ENCODE data around the gene CITED1.

Gene CITED1

DNA sequence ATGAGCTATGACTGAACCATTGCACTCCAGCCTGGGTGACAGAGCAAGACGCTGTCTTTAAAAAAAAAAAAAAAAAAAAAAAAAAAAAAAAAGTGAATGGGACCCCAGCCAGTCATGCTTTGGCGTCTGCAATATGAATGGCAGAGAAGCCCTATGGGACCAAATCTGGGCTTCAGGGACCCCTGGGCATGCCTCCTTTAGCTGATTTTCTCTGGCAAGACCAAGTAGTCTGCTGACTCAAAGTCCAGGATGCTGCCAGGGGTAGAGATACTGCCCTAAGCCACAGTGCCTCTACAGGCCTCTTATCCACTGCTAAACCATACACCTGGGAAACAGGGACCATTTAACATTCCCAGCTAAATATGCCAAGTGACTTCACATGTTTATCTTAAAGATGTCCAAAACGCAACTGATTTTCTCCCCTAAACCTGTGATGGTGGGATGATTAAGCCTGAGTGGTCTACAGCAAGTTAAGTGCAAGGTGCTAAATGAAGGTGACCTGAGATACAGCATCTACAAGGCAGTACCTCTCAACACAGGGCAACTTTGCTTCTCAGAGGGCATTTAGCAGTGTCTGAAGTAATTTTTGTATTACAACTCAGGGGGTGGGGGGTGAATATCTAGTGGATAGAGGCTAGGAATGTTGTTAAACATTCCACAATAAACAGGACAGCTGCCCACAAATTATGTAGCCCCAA is 34.5 kb downstream of the CITED1 start:
- no peak overlapping the region for H2AFZ ChIP-seq (ENCODE audit: low read length)
- peaks cover 60% of the 10 kb centered on the region for H4K20me1 ChIP-seq (ENCODE audit: insufficient read depth, low read length, poor library complexity, severe bottlenecking)
- TF ChIP-seq EZH2phosphoT487 (IDR thresholded peaks at IDR 0.05; ENCODE audit: borderline replicate concordance) (no peak), CTCF (conservative IDR thresholded peaks at IDR 0.05; ENCODE audit: low read length) (no peak)
- peaks cover 27% of the 10 kb centered on the region for H3K4me1 ChIP-seq (ENCODE audit: insufficient read depth, low read length, poor library complexity, severe bottlenecking)
- peaks cover 66% of the 10 kb centered on the region; the same call in 1 of the 2 replicates for H3K36me3 ChIP-seq (ENCODE audit: insufficient read depth, low read length)
- peak overlapping the region; percentile 96 for H3K4me2 ChIP-seq (ENCODE audit: low read depth, low read length, poor library complexity, severe bottlenecking)
- H3K4me3 ChIP-seq (ENCODE audit: low read length, poor library complexity, severe bottlenecking) = peak overlapping the region; percentile 35
- H3K27me3 ChIP-seq (ENCODE audit: insufficient read depth, low read length, poor library complexity, severe bottlenecking) = no peaks in the 10 kb centered on the region
- H3K9ac ChIP-seq (ENCODE audit: low read depth, low read length, poor library complexity, severe bottlenecking) = no peak overlapping the region
- no peaks in the 10 kb centered on the region; the same call in 1 of the 2 replicates for H3F3A ChIP-seq (ENCODE audit: low read depth)
- no peaks in the 10 kb centered on the region for H3K9me3 ChIP-seq (ENCODE audit: insufficient read depth, low read depth, low read length)
- no peaks in the 10 kb centered on the region for H3K9me2 ChIP-seq (replicated peaks; ENCODE audit: low read depth, low read length)
- peaks cover 55% of the 10 kb centered on the region for H3K79me2 ChIP-seq (ENCODE audit: insufficient read depth, low read length)

DNA sequence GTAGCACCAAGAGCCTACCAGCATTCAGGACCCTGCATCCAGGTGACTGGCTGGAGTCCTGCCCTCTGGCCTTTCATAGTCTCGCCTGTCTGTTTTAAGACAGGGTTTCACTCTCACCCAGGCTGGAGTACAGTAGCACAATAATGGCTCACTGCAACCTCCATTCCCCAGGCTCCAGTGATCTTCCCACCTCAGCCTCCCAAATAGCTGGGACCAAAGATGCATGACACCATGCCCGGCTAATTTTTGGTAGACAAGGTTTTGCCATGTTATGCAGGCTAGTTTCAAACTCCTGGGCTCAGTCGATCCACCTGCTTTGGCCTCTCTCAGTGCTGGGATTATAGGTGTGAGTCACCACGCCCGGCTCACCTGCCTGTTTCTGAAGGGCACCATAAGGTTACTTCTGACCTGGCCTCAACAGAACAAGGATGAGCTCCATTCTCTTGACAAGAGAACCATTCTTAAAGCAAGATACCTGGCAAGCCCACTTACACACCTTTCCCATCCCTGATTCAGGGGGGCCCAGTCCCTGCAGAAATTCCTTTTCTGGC is 35.3 kb downstream of the CITED1 start:
- no peaks in the 10 kb centered on the region for H3K27me3 ChIP-seq (ENCODE audit: insufficient read depth, low read length, poor library complexity, severe bottlenecking)
- no peak overlapping the region for H2AFZ ChIP-seq (ENCODE audit: low read length)
- peaks cover 64% of the 10 kb centered on the region; the same call in 1 of the 2 replicates for H3K36me3 ChIP-seq (ENCODE audit: insufficient read depth, low read length)
- peaks cover 23% of the 10 kb centered on the region for H3K4me1 ChIP-seq (ENCODE audit: insufficient read depth, low read length, poor library complexity, severe bottlenecking)
- H3K9ac ChIP-seq (ENCODE audit: low read depth, low read length, poor library complexity, severe bottlenecking) = no peak overlapping the region
- no peak overlapping the region for H3K4me3 ChIP-seq (ENCODE audit: low read length, poor library complexity, severe bottlenecking)
- H4K20me1 ChIP-seq (ENCODE audit: insufficient read depth, low read length, poor library complexity, severe bottlenecking) = peaks cover 52% of the 10 kb centered on the region
- no peaks in the 10 kb centered on the region for H3K9me2 ChIP-seq (replicated peaks; ENCODE audit: low read depth, low read length)
- H3K9me3 ChIP-seq (ENCODE audit: insufficient read depth, low read depth, low read length) = no peaks in the 10 kb centered on the region
- TF ChIP-seq EZH2phosphoT487 (IDR thresholded peaks at IDR 0.05; ENCODE audit: borderline replicate concordance) (no peak), CTCF (conservative IDR thresholded peaks at IDR 0.05; ENCODE audit: low read length) (no peak)
- no peaks in the 10 kb centered on the region; the same call in 1 of the 2 replicates for H3F3A ChIP-seq (ENCODE audit: low read depth)
- H3K4me2 ChIP-seq (ENCODE audit: low read depth, low read length, poor library complexity, severe bottlenecking) = peak overlapping the region; percentile 40
- peaks cover 46% of the 10 kb centered on the region for H3K79me2 ChIP-seq (ENCODE audit: insufficient read depth, low read length)

GRCh38 chrX:72269671-72270251 is 36.0 kb downstream of the CITED1 start:
- Histone ChIP-seq H3K4me3 (ENCODE audit: low read length, poor library complexity, severe bottlenecking) (no peak overlapping the region), H3F3A (ENCODE audit: low read depth) (no peaks in the 10 kb centered on the region; the same call in 1 of the 2 replicates), H3K9ac (ENCODE audit: low read depth, low read length, poor library complexity, severe bottlenecking) (no peak overlapping the region), H3K9me2 (replicated peaks; ENCODE audit: low read depth, low read length) (no peaks in the 10 kb centered on the region), H3K36me3 (ENCODE audit: insufficient read depth, low read length) (peaks cover 57% of the 10 kb centered on the region; the same call in 1 of the 2 replicates), H3K79me2 (ENCODE audit: insufficient read depth, low read length) (peaks cover 40% of the 10 kb centered on the region), H3K4me1 (ENCODE audit: insufficient read depth, low read length, poor library complexity, severe bottlenecking) (peaks cover 23% of the 10 kb centered on the region), H3K9me3 (ENCODE audit: insufficient read depth, low read depth, low read length) (no peaks in the 10 kb centered on the region), H3K4me2 (ENCODE audit: low read depth, low read length, poor library complexity, severe bottlenecking) (peak overlapping the region; percentile 40), H4K20me1 (ENCODE audit: insufficient read depth, low read length, poor library complexity, severe bottlenecking) (peaks cover 46% of the 10 kb centered on the region), H3K27me3 (ENCODE audit: insufficient read depth, low read length, poor library complexity, severe bottlenecking) (no peaks in the 10 kb centered on the region), H2AFZ (ENCODE audit: low read length) (no peak overlapping the region)
- TF ChIP-seq EZH2phosphoT487 (IDR thresholded peaks at IDR 0.05; ENCODE audit: borderline replicate concordance) (no peak), CTCF (conservative IDR thresholded peaks at IDR 0.05; ENCODE audit: low read length) (no peak)

All from Loucy (cell line).